HG03439 (cell line): ENCODE data around the gene LIFR.
"Not testable (repeated sequence)": the region's sequence is repeated elsewhere in the genome, so short reads cannot be mapped to it uniquely, and the experiment has no call there.

Source experiments
- ATAC-seq: cut with Tn5 transposase; IDR thresholded peaks from one replicate; pipeline ENCODE4 v1.9.1; 2021; ENCODE audit warnings: mild to moderate bottlenecking, moderate library complexity; ENCODE audit not compliant: unreplicated experiment

LIFR gene

GRCh38 chr5:38582975-38583319 lies 26.5 kb upstream of the LIFR start:
- ATAC-seq, result no peak

- ATAC-seq, result no peak
Observed at GRCh38 chr5:38582293-38582974, 26.0 kb upstream of the LIFR start.

GRCh38 chr5:38581597-38581996 lies 25.2 kb upstream of the LIFR start:
- no peak for ATAC-seq

GRCh38 chr5:38579105-38579504 lies 22.7 kb upstream of the LIFR start:
- no peak for ATAC-seq

GRCh38 chr5:38576961-38577684 lies 20.7 kb upstream of the LIFR start:
- no peak for ATAC-seq

GRCh38 chr5:38576442-38576841 lies 20.0 kb upstream of the LIFR start:
- ATAC-seq, result no peak

- ATAC-seq, result no peak
Observed at GRCh38 chr5:38575476-38575875, 19.0 kb upstream of the LIFR start.

GRCh38 chr5:38574009-38574408 lies 17.6 kb upstream of the LIFR start:
- no peak for ATAC-seq

GRCh38 chr5:38573521-38573920 lies 17.1 kb upstream of the LIFR start:
- ATAC-seq, result no peak

- no peak for ATAC-seq
Observed at GRCh38 chr5:38569180-38569579, 12.7 kb upstream of the LIFR start.

- not testable (repeated sequence) for ATAC-seq
Observed at GRCh38 chr5:38567306-38567705, 10.9 kb upstream of the LIFR start.

- no peak for ATAC-seq
Observed at GRCh38 chr5:38563624-38564023, 7.2 kb upstream of the LIFR start.

GRCh38 chr5:38562444-38563210 lies 6.2 kb upstream of the LIFR start:
- ATAC-seq, result no peak

GRCh38 chr5:38559428-38559827 lies 3.0 kb upstream of the LIFR start:
- ATAC-seq, result no peak

GRCh38 chr5:38557792-38558191 lies 1.3 kb upstream of the LIFR start:
- no peak for ATAC-seq

GRCh38 chr5:38557308-38557710 lies 863 bp upstream of the LIFR start:
- ATAC-seq, result no peak

- no peak for ATAC-seq
Observed at GRCh38 chr5:38556088-38556598, 303 bp downstream of the LIFR start.

GRCh38 chr5:38555354-38556087 lies 925 bp downstream of the LIFR start:
- ATAC-seq, result no peak

GRCh38 chr5:38554861-38555260 lies 1.6 kb downstream of the LIFR start:
- ATAC-seq, result no peak

GRCh38 chr5:38554403-38554802 lies 2.0 kb downstream of the LIFR start:
- no peak for ATAC-seq

- no peak for ATAC-seq
Observed at GRCh38 chr5:38553001-38553521, 3.4 kb downstream of the LIFR start.
